ENCODE results near the gene IGF2.

The IGF2 gene

DNA sequence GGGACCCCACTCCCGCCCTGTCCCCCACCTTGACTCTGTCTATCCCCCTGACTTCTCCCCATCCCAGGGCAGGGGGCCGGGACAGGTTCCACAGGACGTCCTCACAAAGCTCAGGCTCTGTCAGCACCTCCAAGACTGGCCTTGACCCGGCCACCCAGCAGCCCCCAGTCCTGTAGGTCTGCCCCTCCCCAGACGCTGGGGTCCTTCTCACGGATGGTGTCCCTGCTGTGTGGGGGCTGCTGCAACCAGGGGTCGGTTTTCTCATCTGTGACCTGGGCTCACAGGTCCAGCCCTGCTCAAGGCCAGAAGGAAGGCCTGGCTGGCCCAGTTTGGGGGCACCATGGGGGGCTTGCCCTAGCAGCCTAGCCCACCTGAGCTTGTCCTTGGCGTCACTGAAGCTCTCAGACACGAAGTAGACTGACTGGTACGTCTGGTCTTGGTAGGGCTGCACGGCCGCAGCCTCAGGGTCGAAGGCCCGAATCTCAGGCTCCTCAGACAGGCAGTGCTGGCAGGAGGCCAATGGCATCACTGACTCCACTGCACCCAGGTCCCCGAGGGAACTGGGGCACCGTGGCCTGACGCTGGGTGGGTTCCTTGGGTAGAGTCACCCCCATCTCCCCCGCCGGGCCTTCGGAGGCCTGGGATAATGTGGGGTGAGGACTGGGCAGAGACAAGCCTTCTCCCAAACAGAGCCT is 25.8 kb upstream of the IGF2 start:
- no peak overlapping the region for H3K4me3 ChIP-seq (ENCODE audit: low read depth, low read length)
- TF ChIP-seq, protein P1, sequence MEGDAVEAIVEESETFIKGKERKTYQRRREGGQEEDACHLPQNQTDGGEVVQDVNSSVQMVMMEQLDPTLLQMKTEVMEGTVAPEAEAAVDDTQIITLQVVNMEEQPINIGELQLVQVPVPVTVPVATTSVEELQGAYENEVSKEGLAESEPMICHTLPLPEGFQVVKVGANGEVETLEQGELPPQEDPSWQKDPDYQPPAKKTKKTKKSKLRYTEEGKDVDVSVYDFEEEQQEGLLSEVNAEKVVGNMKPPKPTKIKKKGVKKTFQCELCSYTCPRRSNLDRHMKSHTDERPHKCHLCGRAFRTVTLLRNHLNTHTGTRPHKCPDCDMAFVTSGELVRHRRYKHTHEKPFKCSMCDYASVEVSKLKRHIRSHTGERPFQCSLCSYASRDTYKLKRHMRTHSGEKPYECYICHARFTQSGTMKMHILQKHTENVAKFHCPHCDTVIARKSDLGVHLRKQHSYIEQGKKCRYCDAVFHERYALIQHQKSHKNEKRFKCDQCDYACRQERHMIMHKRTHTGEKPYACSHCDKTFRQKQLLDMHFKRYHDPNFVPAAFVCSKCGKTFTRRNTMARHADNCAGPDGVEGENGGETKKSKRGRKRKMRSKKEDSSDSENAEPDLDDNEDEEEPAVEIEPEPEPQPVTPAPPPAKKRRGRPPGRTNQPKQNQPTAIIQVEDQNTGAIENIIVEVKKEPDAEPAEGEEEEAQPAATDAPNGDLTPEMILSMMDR (IDR thresholded peaks at IDR 0.05; ENCODE audit: low read depth, low read length, missing control alignments) = no peak
- no peak for DNase-seq (ENCODE audit: low read depth)

DNA sequence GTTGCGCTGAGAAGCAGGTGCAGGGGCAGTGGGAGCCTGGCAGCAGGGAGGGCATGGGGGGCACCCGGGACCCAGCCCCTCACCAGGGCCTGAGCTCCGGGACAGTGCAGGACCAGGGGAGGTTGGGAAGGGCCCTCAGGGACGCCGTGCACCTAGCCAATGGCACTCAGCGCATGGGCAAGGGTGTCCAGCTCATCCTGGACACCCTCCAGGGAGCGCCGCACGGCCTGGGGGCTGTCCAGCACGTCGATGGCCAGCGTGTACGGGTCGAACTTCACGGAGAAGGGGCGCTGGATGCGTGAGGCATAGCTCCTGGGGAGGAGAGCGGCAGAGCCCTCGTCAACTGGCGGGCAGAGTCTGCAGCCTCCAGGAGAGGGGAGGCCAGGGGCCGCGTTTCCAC is 24.9 kb upstream of the IGF2 start:
- TF ChIP-seq, protein P1 (IDR thresholded peaks at IDR 0.05; ENCODE audit: low read depth, low read length, missing control alignments) = no peak
- no peak for DNase-seq (ENCODE audit: low read depth)
- H3K4me3 ChIP-seq (ENCODE audit: low read depth, low read length) = no peak overlapping the region

DNA sequence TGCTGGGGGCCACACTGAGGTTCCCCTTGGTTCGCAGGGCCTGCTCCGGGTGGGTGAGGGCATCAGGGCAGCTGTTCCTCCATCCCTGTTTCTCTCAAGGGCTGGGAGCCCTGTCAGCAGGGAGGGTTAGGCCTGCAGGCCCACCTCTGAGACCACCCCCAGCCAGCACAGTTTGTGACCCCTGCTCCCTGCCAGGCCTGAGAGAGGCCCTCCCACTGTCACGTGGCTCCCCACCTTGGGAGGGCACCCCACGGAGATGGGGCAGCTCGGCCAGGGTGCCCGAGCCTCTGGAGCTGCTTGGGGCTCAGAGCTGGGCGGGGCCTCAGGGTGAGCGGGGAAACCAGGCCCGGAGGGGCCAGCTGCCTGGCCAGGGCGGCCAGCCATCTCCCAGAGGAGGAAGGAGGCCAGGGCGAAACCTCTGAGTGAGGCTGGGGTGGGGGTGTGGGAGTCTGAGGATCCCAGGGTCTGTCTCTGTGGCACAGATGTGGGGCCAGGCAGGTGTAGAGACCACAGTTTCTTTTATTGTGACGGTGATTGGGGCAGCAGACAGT is 24.3 kb upstream of the IGF2 start:
- no peak overlapping the region for H3K4me3 ChIP-seq (ENCODE audit: low read depth, low read length)
- no peak for DNase-seq (ENCODE audit: low read depth)
- TF ChIP-seq, protein P1 (IDR thresholded peaks at IDR 0.05; ENCODE audit: low read depth, low read length, missing control alignments) = no peak

DNA sequence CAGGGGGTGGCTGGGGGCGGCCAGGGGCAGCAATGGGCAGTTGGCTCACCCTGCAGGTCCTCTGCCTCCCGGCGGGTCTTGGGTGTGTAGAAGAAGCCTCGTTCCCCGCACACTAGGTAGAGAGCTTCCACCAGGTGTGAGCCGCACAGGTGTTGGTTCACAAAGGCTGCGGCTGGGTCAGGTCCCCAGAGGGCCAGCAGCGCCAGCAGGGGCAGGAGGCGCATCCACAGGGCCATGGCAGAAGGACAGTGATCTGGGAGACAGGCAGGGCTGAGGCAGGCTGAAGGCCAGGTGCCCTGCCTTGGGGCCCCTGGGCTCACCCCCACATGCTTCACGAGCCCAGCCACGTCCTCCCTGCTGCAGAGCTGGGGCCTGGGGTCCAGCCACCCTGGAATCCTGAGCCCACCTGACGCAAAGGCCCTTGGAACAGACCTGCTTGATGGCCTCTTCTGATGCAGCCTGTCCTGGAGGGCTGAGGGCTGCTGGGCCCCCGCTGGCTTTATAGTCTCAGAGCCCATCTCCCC is 21.6 kb upstream of the IGF2 start, which contains the start of gene INS:
Gene INS (minus strand): TSS at position 474 of the 524 bp plus-strand sequence. CDS start 238 bp downstream, at position 236.
- TF ChIP-seq, protein P1 (IDR thresholded peaks at IDR 0.05; ENCODE audit: low read depth, low read length, missing control alignments) = no peak
- DNase-seq (ENCODE audit: low read depth) = no peak
- no peak within 1 kb of the TSS for H3K4me3 ChIP-seq (ENCODE audit: low read depth, low read length)

DNA sequence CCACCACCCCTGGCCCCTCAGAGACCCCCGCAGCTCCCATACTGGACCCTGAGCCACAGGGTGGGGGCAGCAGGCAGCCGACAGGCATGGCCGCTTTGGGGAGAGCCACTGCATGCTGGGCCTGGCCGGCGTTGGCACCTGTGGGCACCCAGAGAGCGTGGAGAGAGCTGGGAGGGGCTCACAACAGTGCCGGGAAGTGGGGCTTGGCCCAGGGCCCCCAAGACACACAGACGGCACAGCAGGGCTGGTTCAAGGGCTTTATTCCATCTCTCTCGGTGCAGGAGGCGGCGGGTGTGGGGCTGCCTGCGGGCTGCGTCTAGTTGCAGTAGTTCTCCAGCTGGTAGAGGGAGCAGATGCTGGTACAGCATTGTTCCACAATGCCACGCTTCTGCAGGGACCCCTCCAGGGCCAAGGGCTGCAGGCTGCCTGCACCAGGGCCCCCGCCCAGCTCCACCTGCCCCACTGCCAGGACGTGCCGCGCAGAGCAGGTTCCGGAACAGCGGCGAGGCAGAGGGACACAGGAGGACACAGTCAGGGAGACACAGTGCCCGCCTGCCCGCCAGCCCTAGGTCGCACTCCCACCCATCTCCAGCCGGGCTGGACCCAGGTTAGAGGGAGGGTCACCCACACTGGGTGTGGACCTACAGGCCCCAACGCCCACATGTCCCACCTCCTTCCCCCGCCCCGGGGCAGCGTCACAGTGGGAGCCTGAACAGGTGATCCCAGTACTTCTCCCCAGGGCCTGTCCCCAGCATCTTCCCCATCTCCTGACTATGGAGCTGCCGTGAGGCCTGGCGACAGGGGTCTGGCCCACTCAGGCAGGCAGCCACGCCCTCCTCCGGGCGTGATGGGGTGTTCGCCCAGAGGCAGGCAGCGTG is 20.6 kb upstream of the IGF2 start:
- TF ChIP-seq, protein P1 (IDR thresholded peaks at IDR 0.05; ENCODE audit: low read depth, low read length, missing control alignments) = no peak
- DNase-seq (ENCODE audit: low read depth) = no peak
- H3K4me3 ChIP-seq (ENCODE audit: low read depth, low read length) = no peak overlapping the region

DNA sequence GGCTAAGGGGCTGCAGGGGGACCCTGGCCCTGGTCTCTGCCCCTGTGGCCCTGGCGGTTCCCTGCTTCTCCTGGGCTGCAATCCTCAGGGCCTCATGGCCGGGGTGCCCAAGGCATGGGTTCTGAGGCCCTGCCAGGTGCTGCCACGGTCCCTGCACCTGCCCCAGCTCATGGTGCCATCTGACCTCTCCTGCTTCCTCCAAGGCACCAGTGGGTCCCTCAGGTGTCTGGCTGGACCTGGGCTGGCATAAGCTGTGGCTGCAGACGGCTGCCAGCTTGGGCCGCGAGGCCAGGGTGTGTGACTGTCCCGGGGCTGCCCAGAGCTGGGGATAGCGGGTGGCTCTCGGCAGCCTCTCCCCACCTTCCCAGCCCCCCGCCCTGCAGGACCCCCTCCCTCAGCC is 19.8 kb upstream of the IGF2 start:
- TF ChIP-seq, protein P1 (IDR thresholded peaks at IDR 0.05; ENCODE audit: low read depth, low read length, missing control alignments) = no peak
- DNase-seq (ENCODE audit: low read depth) = no peak
- no peak overlapping the region for H3K4me3 ChIP-seq (ENCODE audit: low read depth, low read length)
